GM21723 (cell line): ENCODE measurements around the gene ITGB7.

ENCODE experiments used
- ATAC-seq: cut with Tn5 transposase; IDR thresholded peaks from one replicate; pipeline ENCODE4 v1.9.1; 2021; ENCODE audit warnings: mild to moderate bottlenecking, moderate library complexity; ENCODE audit not compliant: unreplicated experiment

ITGB7 gene

GRCh38 chr12:53198486-53199110, 8.5 kb downstream of the ITGB7 start:
- ATAC-seq, result no peak

- ATAC-seq, result no peak
These were observed 9.9 kb downstream of the ITGB7 start for GRCh38 chr12:53197011-53197640.

GRCh38 chr12:53196486-53196885, 10.6 kb downstream of the ITGB7 start:
- no peak for ATAC-seq

GRCh38 chr12:53195516-53196420, 11.3 kb downstream of the ITGB7 start:
- no peak for ATAC-seq

GRCh38 chr12:53194973-53195372, 12.1 kb downstream of the ITGB7 start:
- no peak for ATAC-seq

GRCh38 chr12:53193985-53194716, 12.9 kb downstream of the ITGB7 start:
- ATAC-seq, result no peak

- ATAC-seq, result no peak
These were observed 14.0 kb downstream of the ITGB7 start for GRCh38 chr12:53193040-53193439.

- no peak for ATAC-seq
These were observed 14.5 kb downstream of the ITGB7 start for GRCh38 chr12:53192531-53193021.

GRCh38 chr12:53191885-53192530, 15.0 kb downstream of the ITGB7 start:
- ATAC-seq, result no peak

- no peak for ATAC-seq
These were observed 15.8 kb downstream of the ITGB7 start for GRCh38 chr12:53191096-53191884.

GRCh38 chr12:53190108-53190729, 16.8 kb downstream of the ITGB7 start:
- peak; percentile 53 for ATAC-seq

- ATAC-seq, result no peak
These were observed 19.7 kb downstream of the ITGB7 start for GRCh38 chr12:53187145-53187899.

GRCh38 chr12:53186745-53187144, 20.3 kb downstream of the ITGB7 start:
- no peak for ATAC-seq

- no peak for ATAC-seq
These were observed 21.4 kb downstream of the ITGB7 start for GRCh38 chr12:53185582-53186153.

- no peak for ATAC-seq
These were observed 22.2 kb downstream of the ITGB7 start for GRCh38 chr12:53184828-53185227.

- ATAC-seq, result no peak
These were observed 24.1 kb downstream of the ITGB7 start for GRCh38 chr12:53182903-53183302.

GRCh38 chr12:53181935-53182334, 25.1 kb downstream of the ITGB7 start:
- no peak for ATAC-seq
